Measurements from ENCODE around the gene PA2G4.
"Not testable (repeated sequence)": the region's sequence is repeated elsewhere in the genome, so short reads cannot be mapped to it uniquely, and the experiment has no call there.

The PA2G4 gene

DNA sequence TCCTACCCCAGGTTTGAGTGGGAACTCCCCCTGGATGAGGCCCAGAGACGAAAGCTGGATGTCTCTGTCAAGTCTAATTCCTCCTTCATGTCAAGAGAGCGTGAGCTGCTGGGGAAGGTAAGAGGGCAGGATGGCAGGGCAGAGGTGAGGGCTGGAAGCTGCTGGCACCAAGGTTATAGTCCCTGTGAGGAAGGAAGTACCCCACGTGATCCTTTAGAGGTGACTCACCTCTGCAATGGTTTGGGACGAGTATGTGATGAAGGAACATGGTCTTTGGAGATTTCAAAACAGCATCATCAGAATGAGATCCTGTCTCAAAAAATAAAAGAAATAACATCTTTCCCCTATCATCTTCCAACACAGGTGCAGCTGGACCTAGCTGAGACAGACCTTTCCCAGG is 38.9 kb downstream of the PA2G4 start:
- in situ Hi-C loops (cut with HindIII; ENCODE audit: low pct_ligation_motif_present, low pct_unique_long_range_greater_than_20kb, low sequenced_read_pairs) = no loop called here
- no peak for DNase-seq

DNA sequence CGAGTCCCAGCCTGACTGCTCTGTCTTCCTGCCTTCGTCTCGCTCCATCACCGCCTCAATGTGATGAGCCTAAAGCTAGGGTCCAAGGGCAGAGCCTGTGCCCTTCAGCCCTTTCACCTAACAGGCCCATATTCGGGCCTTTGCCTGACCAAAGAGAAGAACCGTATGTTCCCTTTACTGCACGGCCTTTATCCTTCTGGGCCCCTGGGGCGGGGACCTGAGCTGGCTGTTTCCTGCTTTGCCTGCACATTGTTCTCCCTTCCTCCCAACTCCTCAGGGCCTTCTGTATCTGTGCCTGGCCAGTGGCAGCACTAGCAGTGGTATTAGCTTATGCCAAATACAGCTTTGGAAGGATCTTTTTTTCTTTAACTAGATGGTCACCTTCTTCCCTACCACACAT is 39.5 kb downstream of the PA2G4 start:
- DNase-seq = no peak
- in situ Hi-C loops (cut with HindIII; ENCODE audit: low pct_ligation_motif_present, low pct_unique_long_range_greater_than_20kb, low sequenced_read_pairs) = no loop called here

DNA sequence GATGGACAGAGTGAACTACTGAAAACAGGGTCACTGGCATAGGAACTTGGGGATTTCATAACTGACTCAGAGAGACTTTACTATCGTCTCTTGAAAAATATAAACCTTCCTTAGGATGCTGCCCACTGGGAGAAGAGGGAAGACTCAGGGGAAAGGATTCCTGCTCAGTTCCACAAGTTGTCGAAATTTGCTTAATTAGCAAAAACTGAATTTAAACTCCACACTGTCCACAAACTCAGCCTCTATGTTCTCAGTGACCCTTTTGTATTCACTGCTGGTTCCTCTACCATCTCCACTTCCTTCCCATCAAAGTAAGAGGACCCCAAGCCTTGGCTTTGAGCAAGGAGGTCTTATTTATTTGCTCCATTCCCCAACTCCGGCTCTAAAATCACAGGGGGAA is 40.9 kb downstream of the PA2G4 start:
- in situ Hi-C loops (cut with HindIII; ENCODE audit: low pct_ligation_motif_present, low pct_unique_long_range_greater_than_20kb, low sequenced_read_pairs) = no loop called here
- no peak for DNase-seq

DNA sequence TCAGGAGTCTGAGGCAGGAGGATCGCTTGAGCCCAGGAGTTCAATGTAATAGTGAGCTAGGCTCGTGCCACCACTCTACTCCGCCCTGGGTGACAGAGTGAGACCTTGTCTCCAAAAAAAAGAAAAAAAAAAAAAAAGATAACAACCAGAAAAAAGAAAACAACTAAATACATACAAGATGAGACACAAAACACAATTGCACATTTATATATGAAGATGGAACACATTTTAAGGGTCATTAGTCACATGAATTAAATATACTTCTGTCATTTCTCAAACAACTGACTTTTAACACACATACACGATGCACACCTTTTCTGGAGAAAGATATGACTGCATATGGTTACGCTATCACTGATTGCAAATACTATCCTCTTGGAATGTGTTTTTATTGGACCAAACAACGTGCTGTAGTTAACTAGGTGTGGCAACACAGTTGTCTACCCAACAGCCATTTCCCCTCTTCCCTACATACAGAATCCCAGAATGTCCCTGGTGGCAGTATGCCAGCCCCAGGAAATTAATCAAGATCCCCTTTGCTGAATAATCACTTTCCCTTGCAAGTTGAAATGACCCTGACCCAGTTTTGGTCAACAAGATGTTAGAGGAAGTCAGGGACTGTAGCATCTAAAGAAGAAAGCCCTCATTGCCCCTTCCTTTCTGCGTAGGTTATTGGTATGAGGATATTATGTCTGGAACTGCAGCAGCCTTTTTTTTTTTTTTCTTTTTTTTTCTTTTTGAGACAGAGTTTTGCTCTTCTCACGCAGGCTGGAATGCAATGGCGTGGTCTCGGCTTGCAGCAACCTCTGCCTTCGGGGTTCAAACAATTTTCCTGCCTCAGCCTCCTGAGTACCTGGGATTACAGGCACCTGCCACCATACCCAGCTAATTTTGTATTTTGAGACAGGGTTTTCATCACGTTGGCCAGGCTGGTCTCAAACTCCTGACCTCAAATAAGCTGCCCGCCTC is 42.4 kb downstream of the PA2G4 start:
- DNase-seq = no peak

DNA sequence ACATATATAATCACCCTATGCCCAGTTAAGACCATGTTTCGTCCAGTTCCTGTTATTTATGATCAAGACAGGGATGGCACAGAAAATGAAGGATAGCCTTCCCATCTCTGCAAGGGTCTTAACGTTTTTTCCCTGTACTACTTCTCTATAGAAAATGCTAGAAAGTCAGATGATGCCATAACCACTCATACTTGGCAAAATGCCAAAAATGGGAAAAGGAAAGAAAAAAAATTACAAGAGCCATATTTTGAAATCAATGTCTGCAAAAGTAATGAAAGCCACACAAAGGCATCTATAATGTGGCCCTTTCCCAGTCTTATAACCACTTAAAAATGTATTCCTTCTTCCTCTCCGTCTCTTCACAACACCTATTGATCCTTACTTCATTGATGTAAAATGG is 46.2 kb downstream of the PA2G4 start:
- peak; percentile 42 for DNase-seq
- in situ Hi-C loops (cut with HindIII; ENCODE audit: low pct_ligation_motif_present, low pct_unique_long_range_greater_than_20kb, low sequenced_read_pairs) = no loop called here

More for the DNA sequence above, 42.4 kb downstream of the PA2G4 start:
- in situ Hi-C loops (cut with HindIII; ENCODE audit: low pct_ligation_motif_present, low pct_unique_long_range_greater_than_20kb, low sequenced_read_pairs) = no loop called here

DNA sequence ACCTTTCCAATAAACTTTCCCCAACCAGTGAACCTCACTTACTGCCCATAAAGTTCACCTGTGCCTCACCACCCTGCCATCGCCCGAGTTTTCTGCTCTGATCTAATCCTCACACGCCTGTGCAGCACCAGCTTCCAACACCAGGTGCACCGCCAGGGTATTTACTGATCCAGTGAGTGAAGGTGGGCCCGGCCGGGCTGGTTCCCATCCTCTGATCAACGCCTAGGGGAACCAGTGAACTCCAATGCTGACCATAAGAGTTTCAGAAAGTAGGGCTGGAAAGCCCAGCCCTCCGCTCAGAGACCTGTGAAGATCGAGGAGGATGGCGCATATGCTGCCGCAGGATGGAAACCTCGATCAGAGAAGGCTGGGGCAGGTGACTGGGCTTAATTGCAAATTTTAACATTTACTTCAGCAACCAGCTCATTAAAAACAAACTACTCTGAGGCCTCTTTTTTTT is 47.3 kb downstream of the PA2G4 start:
- in situ Hi-C loops (cut with HindIII; ENCODE audit: low pct_ligation_motif_present, low pct_unique_long_range_greater_than_20kb, low sequenced_read_pairs) = no loop called here
- DNase-seq = peak; percentile 83

DNA sequence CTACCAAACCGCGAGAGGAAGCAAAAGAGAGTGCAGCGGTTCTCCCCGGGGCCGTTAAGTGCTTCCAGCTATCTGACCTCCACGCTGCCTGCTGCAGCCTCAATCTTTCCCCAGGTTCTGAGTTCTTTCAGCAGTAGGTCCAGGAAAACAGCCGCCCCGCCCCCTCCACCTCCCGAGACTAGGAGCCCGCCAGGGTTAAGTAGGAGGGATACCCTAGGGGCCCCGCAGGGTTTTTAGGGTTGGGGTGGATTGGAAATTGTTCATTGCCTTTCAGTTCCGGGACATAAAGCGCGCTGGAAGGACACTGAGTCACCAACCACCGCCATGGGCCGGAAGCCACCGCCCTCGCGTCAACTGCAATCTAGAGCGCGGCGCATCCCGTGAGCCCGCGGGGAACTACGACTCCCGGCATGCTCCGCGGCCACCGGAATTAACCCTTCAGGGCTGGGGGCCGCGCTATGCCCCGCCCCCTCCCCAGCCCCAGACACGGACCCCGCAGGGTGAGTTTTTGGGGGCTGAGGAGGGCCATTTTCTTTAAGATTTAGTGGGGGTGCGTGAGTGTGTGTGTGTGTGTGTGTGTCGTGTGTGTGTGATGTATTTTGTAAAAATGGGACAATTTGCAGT is 47.9 kb downstream of the PA2G4 start, which contains the start of gene MYL6B:
TSS of gene MYL6B (plus strand) at position 456 of the 624 bp plus-strand sequence. CDS start 1,332 bp downstream, outside the sequence.
- peak; percentile 98 for DNase-seq
- in situ Hi-C loops (cut with HindIII; ENCODE audit: low pct_ligation_motif_present, low pct_unique_long_range_greater_than_20kb, low sequenced_read_pairs) = no loop called here

DNA sequence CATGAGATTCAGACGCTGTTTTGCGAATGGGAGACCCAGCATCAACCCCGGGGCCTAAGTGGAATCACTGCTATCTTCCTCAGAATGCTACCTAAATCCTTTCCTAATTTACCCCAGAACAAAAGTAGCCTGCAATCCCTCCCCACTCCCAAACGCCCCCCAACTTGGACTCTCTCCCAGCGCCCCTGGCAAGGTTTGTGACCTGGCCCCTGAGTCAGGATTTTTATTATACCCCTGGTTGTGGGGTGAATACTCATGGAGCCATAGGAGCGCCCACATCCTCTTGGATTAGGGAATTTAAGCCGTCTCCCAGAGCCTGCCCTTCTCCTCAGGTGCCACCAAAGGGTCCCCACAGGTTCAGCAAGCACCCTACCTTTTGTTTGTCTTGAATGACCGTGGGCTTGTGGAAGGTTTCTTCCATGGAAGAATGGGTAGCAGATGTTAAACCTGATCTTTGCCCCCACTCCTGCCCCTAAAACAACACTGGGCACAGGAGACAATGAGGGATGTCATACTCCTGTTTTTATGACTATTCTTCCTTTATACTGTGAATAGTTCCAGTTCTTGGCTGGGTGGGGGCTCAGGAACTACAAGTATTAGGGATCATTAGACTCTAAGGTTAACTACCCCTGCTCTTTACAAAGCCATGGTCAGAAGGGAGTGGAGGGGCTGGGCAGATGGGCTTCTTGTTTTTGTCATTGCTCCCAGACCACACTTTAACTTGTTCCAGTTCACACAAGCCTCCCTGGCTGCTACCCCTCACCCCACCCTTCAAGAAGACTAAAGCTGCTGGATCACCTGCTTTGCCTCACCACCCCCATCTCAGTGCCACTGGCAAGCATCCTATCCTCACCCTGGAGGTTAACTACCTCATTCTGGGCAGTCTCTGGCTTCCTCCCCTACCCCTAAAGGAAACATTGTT is 48.7 kb downstream of the PA2G4 start:
- in situ Hi-C loops (cut with HindIII; ENCODE audit: low pct_ligation_motif_present, low pct_unique_long_range_greater_than_20kb, low sequenced_read_pairs) = no loop called here
- no peak for DNase-seq

DNA sequence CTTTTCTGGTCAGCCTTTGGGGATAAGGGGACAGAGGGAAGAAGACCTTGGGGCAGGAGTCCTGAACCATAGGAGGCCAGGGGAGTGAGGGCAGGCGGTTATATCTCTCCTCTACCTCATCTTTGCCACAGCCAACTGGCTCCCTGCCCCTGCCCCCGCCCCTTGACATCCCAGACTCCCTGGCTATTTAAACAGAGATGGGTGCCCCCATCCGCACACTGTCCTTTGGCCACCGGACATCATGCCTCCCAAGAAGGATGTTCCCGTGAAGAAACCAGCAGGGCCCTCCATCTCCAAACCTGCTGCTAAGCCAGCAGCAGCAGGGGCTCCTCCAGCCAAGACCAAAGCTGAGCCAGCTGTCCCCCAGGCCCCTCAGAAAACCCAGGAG is 49.3 kb downstream of the PA2G4 start:
- in situ Hi-C loops (cut with HindIII; ENCODE audit: low pct_ligation_motif_present, low pct_unique_long_range_greater_than_20kb, low sequenced_read_pairs) = no loop called here
- DNase-seq = no peak

DNA sequence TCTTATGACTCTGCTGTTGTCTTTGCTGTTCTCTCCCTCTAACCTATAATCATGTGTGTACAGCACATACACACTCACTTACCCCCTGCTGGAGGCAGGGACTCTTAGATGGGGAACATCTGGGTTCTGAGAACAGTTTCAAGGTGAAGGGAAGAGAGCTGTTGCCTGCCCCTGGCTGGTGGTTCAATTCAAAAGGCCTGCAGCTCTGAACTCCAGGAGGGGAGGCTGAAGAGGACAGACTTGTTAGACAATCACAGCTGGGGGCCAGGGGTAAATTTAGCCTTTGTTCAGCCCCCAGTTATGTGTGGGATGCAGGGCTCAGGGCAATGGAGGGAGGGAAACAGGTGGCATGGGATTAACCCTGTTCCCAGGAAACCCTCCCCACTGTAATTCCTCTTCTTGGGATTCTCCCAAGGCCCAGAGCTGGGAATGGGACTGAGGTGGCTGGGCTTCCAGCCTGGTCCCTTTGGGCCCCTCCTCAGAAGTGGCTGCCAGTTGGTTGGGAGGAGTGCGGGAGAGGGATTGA is 50.0 kb downstream of the PA2G4 start:
- no peak for DNase-seq
- in situ Hi-C loops (cut with HindIII; ENCODE audit: low pct_ligation_motif_present, low pct_unique_long_range_greater_than_20kb, low sequenced_read_pairs) = no loop called here

DNA sequence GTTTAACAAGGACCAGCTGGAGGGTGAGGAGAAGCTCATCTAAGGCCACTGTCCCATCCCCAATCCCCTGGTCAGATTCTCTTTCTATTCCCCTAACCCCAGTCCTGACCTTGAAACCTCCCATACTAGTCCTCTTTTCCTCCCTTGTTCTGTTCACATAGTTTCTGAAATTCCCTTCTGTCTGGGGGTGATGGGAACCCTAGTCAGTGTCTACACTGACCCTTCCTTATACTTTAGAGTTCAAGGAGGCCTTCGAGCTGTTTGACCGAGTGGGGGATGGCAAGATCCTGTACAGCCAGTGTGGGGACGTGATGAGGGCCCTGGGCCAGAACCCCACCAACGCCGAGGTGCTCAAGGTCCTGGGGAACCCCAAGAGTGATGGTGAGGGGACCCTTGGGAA is 50.5 kb downstream of the PA2G4 start:
- in situ Hi-C loops (cut with HindIII; ENCODE audit: low pct_ligation_motif_present, low pct_unique_long_range_greater_than_20kb, low sequenced_read_pairs) = no loop called here
- no peak for DNase-seq

DNA sequence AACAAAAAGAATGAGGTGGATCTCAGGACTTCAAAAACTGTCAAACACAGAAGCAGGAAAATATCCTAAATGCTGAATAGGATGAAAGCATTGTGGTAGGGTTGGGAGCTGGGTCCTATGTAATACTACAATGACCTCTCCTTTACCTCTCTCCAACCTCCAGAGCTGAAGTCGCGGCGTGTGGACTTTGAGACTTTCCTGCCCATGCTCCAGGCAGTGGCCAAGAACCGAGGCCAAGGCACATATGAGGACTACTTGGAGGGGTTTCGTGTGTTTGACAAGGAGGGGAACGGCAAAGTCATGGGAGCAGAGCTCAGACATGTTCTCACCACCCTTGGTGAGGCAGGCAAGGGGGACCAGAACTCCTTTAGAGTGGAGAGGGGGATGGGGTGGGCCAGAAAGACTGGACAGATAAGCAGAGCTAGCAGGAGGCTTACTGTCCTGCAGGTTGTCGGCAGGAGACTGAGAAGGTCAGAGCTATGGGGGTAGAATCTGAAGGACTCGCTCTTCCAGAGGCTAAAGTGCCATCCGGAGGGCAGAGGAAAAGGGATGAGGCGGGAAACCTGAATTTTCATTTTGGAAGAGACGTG is 51.0 kb downstream of the PA2G4 start:
- in situ Hi-C loops (cut with HindIII; ENCODE audit: low pct_ligation_motif_present, low pct_unique_long_range_greater_than_20kb, low sequenced_read_pairs) = no loop called here
- DNase-seq = no peak

DNA sequence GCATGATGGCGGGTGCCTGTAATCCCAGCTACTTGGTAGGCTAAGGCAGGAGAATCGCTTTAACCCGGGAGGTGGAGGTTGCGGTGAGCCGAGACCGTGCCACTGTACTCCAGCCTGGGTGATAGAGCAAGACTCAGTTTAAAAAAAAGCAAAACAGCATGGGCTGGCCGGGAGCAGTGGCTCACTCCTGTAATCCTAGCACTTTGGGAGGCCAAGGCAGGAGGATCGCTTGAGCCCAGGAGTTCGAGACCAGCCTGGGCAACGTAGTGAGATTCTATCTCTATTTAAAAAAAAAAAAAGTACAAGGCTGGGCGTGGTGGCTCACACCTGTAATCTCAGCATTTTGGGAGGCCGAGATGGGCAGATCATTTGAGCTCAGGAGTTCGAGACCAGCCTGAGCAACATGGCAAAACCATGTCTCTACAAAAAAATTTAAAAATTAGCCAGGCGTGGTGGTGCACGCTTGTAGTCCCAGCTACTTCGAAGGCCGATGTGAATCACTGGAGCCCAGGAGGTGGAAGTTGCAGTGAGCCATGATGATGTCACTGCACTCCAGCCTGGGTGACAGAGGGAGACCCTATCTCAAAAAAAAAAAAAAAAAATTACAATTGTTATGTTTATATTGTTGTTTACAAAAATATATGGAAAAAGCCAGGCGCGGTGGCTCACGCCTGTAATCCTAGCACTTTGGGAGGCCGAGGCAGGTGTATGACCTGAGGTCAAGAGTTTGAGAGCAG is 52.3 kb downstream of the PA2G4 start:
- DNase-seq = peak; percentile 72
- in situ Hi-C loops (cut with HindIII; ENCODE audit: low pct_ligation_motif_present, low pct_unique_long_range_greater_than_20kb, low sequenced_read_pairs) = not testable (repeated sequence)

DNA sequence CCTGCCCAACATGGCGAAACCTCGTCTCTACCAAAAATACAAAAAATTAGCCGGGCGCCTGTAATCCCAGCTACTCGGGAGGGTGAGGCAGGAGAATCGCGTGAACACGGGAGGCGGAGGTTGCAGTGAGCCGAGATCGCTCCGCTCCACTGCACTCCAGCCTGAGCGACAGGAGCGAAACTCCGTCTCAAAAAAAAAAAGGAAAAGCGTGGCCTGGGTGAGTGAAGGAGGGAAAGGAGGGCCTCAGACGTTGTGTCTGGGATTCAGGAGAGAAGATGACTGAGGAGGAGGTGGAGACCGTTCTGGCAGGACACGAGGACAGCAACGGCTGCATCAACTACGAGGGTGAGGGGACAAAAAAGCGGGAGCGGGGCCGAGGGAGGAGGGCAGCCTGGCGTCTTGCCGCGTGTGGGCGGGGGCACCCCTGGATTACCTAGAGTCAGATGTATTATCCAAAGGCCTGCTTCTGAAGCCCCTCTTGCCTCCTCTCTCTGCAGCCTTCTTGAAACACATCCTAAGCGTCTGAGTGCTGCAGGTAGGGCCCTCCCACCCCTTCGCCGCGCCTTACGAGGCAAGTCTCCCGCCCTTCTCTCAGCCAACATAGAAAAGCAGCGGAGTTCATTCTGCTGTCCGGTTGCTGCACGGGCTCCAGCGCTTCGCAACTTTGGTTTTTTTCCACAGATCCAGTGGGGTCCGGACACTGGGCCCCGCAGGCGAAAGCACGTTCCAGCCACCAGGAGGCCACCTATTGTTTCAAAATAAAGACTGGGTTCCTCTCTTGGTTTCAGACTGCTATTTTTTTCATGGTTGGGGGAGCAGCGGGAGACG is 53.1 kb downstream of the PA2G4 start:
- in situ Hi-C loops (cut with HindIII; ENCODE audit: low pct_ligation_motif_present, low pct_unique_long_range_greater_than_20kb, low sequenced_read_pairs) = no loop called here
- peak; percentile 95 for DNase-seq

DNA sequence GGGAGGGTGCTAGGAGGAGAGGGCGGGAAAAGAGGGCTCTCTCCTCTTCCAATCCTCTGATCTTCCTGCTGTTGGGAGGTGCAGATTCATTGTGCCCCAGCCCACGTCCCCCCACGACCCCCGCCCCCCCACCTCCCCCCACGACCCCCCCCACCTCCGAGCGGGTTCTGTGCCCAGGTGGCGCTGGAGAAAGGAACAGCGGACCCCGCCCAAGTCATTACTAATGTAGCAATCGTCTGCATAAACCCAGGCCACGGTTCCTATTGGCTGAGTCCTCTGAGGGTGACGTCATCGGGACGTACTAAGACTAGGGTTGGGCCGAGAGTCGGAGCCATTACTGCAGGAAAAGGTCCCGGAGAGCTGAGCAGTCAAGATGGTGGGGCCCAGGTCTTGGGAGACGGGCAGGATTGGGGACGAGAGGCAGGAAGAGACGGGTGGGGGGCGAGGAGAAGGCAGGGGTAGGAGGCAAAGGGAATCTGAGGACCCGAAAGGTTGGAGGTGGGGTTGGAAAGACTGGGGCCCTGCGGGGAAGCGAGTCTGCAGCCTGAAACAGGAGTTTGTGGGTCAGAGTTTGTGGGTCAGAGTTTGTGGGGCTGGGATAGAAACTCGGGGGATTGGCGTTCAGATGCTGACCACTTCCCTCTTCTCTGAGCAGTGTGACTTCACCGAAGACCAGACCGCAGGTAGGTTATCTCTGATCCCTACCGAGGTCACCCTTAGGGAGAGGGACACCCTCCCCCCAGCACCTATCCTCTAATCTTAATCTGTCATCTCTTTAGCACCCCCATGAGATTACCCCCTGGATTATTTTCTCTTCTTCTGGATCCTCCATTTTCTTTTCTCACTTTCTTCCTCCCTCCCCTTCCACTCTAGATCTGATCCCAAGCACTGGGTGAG is 53.9 kb downstream of the PA2G4 start, which contains the start of gene MYL6:
TSS of gene MYL6 (plus strand) at position 331 of the 897 bp plus-strand sequence. CDS start at position 374, 43 bp downstream.
- in situ Hi-C loops (cut with HindIII; ENCODE audit: low pct_ligation_motif_present, low pct_unique_long_range_greater_than_20kb, low sequenced_read_pairs) = no loop called here
- peak; percentile 100 for DNase-seq
